HPDE6-E6E7 (cell line): Measurements from ENCODE around the gene PLK2.

ENCODE experiments used
- DNase-seq: peaks from one replicate; pipeline ENCODE4 v3.0.0; 2011; ENCODE audit warnings: missing footprints; ENCODE audit errors: extremely low spot score

The PLK2 gene

DNA sequence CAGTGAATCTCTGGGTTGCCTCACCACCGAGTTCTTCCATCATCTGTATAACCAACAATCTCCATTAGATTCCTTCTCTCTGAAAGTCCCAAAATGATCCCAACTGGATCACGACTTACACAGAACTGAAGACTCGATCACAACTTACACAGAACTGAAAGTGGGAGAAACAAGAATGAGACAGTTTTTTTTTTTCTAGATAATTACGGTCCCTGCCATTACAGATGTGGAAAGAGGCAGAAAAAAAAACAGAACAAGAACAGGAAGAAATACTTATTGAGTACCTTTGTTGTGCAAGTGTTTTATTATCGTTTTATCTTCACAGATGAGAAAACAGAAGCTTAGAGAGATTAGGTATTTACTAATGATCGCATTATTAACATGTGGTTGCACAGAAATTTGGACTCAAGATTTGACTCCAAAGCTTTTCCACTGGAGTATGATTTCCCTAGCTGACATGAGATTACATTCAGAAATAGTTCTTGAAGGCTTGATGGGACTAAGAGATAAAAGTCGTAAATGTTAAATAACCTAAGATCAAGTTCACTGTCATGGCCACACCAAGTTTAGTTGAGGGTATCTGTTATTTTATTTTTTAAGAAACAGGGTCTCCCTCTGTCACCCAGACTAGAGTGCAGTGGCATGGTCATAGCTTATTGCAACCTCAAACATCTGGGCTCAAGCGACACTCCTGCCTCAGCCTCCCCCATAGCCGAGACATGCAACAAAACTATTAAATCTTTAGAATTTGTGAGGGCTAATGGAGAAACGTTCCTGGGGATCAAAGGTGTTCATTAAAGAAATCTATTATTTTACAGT is 8.9 kb downstream of the PLK2 start:
- no peak for DNase-seq

DNA sequence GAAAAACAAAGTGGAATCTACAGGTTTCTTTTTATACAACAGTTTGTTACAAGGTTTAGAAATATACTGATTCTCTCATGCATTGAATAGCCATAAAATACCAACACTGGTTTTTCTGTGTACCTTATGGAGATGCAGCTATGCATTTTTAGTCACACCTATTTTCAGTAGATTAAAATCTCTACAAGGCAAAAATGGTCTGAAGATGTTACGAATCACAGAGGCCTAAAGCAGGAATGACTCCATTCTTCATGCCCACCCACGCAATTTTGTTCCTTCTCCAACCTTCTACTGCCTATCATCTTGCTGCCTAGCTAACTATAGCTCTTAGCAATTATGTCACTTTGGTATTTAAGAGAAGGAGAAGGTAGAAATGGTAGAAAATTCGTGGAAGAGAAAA is 9.9 kb downstream of the PLK2 start:
- DNase-seq, result no peak

DNA sequence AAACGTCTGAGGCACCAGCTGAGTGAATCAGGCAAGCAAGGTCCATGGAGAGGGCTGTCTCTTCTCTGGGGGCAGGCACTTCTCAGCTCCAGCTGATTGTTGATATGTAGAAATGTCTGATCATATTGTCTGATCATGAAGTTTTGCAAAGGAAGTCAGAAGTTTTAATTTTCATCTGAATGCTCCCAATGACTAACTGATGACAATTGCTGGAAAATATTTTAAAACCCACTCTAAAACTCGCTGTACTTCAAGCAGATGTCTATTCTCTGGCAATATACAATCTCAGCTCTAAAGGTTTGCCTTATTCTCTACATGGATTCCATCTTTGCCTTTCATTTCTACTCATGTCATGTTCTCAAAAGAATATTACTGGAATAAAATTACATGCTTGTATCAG is 12.7 kb downstream of the PLK2 start:
- DNase-seq, result no peak

DNA sequence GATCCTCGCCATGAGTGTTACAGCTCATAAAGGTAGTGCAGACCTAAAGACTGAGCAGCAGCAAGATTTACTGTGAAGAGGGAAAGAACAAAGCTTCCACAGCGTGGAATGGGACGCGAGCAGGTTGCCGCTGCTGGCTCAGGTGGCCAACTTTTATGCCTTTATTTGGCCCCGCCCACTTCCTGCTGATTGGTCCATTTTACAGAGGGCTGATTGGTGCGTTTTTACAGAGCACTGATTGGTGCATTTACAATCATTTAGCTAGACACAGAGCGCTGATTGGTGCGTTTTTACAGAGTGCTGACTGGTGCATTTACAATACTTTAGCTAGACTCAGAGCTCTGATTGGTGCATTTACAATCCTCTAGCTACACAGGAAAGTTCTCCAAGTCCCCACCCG is 13.9 kb downstream of the PLK2 start:
- DNase-seq, result no peak

DNA sequence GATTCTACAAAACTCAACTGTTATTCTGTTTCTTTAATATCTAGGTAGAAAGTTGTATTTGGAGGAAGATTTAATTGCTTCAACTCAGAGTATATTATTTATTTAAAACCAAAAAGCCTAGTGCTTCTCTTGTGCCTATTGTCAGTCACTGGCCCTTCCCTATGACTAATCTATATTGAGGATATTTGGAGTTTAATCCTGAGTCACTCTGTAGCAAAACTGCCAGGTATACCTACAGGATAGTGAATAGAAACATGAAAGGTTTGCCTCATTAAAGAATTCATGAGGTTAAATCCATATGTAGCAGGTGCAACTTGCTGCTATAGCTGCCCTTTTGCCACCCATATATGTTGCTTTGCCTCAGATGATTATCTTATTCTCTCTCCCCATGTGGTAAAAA is 15.1 kb downstream of the PLK2 start:
- DNase-seq, result no peak

DNA sequence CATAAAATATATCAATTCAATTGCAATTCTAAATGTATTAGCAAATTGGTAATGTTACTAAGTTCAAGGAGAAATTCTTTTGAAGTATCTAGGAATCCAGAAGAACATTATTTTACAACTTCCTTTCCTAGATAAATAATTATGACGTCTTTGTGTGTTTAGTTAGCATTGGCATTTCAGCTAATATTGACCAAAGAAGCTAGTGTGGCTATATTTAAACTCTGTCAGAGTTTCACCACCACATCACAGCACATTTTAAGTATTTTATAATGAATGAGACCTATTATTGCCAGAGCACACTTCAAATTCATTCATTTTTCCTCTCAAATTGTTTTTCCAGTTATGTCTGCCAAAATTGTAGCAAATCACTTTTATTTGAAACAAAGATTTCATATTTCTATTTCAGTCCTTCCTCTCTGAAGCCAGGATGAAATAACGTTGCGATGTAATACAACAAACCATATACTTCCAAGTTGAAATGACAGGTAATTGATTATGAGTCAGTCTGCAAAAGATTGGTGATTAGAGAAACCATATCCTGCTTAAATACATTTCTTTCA is 18.9 kb downstream of the PLK2 start:
- DNase-seq, result no peak

DNA sequence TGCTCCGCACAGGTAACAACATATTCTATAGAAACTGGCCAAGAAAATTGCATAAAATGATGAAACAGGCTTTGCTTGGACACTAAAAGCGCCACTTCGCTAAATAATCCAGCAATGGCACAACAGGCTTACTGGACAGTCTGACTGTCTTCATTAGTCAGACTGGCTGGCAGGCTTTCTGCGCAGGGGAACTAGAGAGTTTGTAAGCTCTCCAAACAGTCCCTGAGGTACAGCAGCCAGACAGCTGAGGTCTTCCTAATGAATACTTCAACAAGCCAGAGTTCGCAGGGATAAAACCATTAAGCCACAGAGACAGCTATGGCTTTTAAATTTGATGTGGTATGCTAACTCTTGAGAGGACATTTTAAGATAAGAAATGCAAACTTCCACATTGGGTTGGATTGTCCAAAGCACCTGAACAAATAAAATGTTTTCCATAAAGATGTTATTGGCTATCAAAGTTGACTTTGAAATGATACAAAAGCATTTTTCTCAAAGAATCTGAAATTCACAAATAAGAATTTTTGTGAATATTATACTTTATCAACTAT is 20.7 kb downstream of the PLK2 start:
- no peak for DNase-seq

DNA sequence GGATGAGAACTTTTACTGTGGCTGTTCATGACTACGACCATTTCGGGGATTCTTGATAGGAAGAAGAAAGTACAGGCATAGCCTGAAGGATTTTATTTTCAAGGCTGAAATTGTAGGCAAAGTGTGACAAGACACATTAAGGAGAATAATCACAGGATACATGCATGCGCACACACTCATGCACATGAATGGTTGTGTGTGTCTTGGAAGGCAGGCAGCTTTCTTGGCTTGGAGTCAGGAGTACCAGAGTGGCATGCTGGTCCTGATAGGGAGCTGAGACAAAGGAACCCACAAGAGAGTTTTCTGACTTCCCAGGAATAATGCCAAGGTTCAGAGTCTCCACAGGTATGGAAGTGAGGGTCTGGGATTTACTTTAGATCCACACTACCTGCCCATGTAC is 22.2 kb downstream of the PLK2 start:
- no peak for DNase-seq

DNA sequence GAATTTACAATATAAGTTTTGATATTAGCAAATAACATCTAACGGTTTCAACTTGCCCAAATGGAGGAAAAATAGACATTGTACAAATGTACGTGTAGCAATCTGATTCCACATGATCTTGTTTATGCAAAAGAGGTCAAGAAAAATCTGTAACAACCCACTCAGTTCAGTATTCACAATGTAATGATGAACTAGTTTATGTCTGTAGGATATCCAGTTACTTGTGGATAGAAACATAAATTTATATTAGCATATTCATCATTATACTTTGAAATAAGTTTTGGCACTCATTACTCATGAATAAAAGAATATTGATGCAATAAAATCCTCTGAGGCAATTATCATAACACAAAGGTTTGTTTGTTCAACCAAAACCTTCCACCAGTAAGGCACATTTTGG is 28.1 kb downstream of the PLK2 start:
- no peak for DNase-seq

DNA sequence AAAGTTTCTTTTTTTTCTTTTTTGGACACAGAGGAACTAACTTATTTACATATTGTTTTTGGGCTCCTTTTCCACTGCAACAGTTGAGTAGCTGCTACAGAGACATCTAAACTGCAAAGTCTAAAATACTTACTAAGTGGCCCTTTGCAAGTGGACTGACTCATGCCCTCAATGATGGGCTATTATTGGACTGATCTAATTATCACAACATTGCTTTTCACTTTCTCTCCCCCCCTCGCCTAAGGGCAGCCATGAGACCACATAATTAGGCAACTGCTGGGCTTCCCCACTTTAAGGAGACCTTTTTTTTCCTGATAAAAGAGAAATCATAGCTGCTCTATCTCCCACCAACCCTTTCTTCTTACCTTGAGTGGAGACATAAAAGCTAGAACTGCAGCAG is 47.0 kb downstream of the PLK2 start:
- DNase-seq, result no peak

DNA sequence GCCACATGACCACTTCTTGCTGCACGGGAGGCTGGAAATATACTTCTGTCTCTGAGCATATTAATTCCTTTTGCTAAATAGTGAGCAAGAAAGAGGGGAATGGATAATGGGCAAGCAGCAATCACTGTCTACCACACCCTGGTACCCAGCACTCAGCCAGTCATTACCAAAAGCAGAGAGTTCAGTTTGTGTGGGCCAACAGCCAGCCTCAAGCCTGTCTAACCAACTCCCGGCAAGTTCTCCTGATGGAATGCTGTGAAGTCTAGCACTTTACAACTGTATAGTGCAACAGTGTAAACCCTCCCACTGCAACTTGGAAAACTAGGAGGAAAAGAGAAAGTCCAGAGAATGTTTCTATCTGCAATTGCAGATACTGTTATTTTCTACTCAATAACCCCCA is 47.8 kb downstream of the PLK2 start:
- DNase-seq, result no peak

DNA sequence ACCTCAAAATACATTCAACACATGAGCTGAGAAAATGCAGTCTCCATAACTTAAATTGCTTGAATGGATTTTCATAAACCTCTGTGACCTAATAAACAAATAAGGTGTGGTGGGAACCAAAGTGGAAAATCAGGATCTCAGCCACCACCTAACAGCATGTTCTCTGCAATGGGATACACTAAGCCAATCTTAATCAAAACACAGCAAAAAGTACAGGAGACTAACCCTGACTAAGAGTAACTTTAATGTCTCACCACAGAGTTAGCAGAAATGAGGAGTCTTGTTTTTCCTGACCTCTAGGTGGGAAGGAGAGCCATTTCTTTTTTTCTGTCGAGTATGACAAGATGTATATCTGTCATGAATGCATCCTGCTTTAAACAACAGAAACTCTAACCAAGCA is 48.5 kb downstream of the PLK2 start:
- no peak for DNase-seq

DNA sequence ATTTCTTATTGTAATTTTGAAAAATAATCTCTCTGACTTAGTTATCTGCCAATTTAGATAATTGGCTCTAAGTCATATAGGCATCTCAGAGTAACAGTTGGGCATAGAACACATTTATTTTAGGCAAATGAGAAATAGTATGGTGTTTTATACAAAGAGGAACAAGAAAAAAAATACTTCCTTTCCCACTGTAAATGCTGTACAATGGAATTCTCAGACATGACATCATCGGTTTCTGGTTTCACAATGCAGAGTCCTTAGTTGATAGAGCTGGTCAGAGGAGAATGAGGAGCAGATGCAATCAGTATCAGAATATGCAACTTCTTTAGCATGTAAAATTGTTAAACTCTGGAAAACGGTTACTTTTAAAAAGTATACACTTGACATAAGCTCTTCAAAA is 49.4 kb downstream of the PLK2 start:
- DNase-seq, result peak; percentile 29

DNA sequence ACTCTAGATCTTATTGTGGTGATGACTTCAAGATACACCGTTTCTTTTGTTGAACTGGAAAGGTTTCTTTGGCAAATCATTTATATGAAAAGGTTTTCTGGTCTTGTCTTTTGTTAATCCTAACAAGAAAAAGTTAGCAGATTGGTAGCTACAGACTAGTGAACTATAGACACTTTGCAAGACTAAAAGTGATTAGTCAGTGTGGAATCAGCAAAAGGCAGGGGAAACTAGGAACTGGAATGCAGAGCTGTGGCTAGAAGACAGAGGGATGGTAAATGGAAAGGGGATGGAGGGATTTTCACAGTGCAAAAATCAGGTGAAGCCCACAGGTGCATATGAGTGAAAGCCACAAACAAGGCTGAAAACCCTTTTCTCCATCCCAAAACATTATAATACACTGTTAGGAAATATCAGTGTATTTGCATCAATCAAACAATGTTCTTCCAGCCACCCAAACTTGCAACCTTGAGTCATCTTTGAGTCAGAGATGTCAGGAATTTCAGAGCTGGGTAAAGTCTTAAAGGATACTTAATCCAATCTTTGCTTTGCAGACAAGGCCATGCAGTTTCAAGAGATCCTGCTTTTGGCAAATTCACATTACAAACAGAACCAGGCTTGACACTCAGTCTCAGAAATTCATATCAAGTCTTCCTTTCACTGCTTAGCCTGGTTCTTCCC is 52.7 kb downstream of the PLK2 start:
- DNase-seq, result peak; percentile 66

DNA sequence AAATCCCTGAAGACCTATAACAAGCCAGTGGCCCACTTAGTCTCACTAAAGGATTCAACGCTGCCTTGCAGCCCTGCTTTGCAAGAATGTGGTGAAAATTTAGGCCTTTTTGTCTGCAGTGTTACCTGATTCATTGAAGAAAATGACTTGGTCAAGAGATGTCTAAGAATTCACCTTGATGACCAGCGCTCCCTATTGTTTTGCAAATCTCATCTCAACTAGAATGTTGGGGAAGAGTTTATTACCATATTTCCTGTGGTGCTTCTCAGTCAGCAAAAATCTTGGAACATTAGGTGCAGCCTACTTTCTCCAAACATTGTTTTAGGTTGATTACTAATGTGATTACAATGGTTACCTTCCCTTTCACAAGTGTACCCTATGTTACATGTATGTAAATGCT is 53.5 kb downstream of the PLK2 start:
- no peak for DNase-seq

DNA sequence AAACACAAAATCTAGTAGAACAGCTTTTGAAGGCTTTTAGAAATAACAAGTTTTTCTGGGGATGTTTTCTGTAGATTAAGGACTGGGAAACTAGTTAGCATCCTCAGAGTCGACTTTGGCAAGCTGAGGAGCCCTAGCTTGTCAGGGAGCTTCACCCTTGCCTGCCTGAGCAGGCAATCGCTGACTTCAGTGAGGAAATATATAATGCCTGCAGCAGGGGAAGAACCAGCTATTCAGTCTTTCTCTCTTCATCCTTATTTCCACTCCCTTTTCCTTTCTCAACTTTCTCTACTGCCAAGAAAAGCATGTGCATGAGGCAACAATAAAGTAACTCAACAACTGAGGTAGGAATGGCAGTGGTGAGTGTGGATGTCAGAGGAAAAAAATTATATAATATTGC is 54.7 kb downstream of the PLK2 start:
- DNase-seq, result no peak

DNA sequence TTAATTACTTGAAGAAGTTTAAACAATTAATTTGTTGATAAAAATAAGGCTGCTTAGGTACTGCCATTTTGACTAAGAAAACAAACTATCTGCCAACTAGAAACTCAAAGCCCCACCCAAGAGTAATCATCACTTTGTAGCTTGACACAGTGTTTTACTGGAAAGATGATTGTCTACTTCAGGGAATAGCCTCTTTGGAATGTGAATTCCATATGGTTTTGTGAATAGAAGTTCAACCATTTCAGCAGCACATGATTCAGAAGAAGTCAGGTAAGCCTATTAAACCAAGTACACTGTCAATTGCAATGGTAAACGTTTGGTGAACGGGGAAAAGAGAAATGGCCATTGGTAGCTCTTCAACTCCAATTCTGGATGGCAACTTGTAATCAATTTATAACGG is 55.2 kb downstream of the PLK2 start:
- no peak for DNase-seq
